Pons (tissue), 1 donor: Measurements from ENCODE around the gene SAMD8.
A peak's percentile ranks its signal among the peaks of the same experiment; 100 is the strongest.
"Not testable (repeated sequence)": the region's sequence is repeated elsewhere in the genome, so short reads cannot be mapped to it uniquely, and the experiment has no call there.

ENCODE experiments used
- DNase-seq: peaks from one replicate; pipeline ENCODE4 v3.0.0-alpha.2; 2016; ENCODE audit warnings: low spot score

SAMD8 gene

DNA sequence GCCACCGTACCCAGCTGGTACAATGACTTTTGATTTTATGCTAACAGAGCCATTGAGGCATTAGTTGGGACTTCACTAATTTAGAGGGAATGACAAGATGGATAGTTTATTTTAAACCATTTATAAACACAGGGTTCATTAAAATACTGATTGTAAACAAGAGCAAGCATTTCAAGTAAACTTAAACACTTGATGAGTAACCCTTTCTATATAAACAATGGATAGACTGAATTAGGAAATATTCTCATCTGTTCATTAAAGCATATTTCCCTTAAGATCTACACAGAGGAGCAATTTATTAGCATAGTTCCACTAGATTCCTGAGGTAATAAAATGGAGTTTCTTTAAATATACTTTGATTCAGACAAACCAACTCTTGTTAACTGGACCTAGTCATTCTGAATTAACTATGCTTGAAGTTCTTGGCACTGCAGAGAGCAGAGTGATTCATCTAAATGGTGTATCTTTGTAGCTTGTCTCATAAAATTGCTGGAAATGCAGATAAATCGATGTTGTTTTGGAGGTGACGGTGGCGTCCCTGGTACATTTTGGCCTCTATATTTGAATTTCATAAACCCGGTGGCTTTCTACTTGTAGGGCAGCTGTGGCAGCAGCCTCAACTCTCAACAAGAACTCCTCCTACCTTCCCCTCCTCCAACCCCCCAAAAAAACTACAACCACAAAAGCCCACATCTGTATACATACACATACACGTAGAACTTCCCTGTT lies 83.7 kb downstream of the SAMD8 start:
- DNase-seq, result no peak

DNA sequence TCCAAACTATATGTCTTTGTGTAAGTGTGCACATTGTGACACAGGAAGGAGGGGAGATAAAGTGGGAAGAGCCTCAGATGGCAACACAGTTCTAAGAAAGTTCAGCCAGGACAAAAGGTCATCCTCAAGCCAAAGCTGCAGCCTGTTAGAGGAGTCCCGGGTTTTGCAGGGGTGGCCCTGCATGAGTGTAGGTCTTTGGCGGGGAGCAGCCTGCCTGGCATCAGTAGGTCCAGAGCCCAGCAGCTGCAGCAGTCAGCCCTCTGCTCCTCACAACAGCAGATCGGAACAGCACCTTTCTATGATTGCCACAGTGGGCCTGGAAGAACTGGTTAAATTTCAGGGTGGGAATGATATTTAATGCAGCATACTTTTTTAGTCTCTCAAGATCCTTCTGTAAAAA lies 85.6 kb downstream of the SAMD8 start:
- DNase-seq, result no peak

DNA sequence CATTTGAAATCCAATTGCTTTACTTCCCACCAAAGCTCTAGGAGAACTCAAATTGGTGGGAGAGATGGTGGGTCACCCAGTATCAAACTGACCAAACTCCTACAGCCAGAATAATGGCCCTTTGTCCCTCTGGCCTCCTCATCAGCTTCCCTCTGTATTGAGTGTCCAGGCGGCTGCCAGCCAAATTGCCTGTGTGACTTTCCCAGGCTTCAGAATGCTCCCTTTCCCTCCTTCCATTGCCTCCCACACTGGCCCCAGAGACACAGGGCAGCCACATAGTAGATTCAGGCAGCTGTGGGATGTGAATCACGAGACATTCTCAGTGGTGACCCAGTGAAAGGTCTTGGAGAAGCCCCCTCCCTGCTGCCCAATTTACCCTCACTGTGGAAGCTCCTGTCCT lies 86.5 kb downstream of the SAMD8 start:
- DNase-seq, result peak; percentile 82

DNA sequence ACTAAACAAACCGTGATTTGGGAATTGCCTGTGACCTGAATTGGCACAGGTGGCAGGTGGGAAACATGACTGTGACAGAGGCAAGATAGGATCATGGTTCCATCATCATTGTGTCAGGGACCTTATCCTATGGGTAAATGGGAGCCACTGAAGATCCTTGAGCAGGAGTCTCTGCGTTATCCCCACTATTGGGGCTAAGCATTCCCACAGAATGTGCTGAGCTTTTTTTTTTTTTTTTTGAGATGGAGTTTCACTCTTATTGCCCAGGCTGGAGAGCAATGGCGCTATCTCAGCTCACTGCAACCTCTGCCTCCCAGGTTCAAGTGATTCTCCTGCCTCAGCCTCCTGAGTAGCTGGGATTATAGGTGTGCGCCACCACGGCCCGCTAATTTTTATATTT lies 88.5 kb downstream of the SAMD8 start:
- DNase-seq, result not testable (repeated sequence)

DNA sequence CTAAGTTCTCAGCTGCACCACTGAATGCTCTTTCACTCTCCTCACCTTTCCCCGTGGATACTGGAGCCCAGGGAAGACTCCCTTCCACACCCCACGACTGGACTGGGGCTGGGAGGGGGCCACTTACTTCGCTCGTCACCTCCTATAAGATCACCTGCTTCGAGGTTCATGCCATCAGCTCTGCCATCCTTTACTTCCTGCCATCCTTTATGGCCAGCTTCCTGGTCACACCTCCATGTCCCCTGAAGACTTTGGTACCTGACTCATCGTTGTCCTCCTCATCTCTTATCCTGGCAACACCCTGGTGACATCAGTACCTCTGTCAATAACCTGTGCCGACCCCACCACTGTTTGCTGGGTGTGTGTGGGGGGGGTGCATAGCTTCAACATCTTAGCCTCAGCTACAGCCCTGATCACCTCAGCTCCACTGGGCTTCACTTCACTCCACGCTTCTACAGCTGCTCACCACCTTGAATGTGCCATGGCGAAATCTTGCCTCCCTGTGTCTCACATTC lies 90.4 kb downstream of the SAMD8 start:
- DNase-seq, result no peak

DNA sequence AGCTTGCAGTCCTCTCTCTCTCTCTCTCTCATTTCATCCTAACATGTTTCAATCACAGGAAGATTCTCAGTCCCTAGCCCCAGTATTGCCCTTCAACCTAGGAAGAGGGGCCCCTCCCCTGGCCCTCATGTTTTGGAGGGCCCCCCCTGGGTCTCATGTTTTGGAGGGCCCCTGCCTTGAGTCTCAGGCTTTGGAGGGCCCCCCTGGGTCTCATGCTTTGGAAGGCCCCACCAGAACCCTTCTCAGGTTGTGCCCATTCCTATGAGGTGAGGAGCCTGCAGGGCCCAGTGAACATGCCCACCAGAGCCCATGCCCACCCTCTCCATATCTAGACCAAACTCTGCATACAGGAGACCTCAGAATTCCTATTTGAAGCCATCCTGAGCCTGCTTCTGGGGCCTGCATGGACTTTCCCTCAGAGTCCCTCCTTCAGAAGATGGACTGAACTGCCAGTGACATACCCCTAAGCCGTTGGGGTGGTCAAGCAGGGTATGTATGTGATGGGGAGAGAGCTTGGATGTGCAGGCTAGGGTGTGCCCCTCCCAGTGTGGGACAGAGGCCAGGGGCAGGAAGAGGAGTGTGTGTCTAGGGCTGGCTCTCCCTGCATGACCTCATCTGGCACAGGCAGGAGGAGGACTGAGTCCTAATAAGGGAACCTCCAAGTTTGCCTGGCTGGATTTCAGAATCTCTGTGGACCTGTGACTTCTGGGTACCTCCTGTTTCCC lies 91.0 kb downstream of the SAMD8 start:
- DNase-seq, result no peak

DNA sequence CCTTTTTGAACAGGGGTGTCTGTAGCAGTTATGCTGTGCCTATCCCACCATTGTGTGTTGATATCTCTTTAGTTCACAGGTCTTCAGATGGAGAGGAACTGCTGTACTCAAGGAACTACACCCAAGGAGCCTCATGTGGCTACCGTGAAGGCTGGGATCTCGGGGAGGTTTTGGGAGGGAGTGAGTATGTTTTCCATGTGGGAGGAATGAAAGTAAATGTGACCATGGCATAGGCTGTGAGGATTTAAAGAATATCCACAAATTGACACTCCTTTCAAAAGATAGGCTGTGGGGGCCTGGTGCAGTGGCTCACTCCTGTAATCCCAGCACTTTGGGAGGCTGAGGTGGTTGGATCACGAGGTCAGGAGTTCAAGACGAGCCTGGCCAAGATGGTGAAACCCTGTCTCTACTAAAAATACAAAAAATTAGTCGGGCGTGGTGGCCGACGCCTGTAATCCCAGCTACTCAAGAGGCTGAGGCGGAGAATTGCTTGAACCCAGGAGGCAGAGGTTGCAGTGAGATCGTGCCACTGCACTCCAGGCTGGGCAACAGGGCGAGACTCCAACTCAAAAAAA lies 91.7 kb downstream of the SAMD8 start:
- DNase-seq, result not testable (repeated sequence)

DNA sequence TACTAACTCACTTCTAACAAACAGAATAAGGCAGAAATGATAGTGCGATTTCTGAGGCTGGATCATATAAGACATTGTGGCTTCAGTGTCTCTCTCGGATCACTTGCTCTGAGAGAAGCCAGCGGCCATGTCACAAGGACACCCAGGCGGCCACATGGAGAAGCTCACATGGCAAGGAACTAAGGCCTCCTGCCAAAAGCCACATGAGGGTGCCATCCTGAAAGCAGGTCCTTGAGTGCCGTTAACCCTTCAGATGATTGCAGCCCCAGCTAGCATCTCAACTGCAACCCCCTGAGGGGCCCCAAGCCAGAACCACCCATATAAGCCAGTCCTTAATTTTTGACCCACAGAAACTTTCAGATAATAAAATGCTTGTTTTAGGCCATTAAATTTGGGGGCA lies 92.3 kb downstream of the SAMD8 start:
- DNase-seq, result no peak

DNA sequence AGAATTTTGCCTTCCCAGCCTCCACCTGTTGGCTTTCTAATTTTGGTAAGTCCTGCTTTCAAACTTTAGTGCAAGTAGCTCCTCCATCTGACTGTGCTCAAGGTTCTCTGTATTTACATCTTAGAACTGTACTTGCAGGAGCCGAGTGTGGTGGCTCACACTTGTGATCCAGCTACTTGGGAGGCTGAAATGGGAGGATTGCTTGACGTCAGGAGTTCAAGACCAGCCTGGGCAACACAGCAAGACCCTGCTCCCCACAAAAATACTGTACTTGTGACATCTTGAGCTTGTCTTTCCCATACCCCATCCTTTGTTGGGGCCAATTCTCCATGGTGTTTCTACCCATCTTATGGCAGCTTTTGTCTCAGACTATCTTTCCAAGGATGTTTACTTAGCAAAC lies 94.5 kb downstream of the SAMD8 start:
- no peak for DNase-seq

DNA sequence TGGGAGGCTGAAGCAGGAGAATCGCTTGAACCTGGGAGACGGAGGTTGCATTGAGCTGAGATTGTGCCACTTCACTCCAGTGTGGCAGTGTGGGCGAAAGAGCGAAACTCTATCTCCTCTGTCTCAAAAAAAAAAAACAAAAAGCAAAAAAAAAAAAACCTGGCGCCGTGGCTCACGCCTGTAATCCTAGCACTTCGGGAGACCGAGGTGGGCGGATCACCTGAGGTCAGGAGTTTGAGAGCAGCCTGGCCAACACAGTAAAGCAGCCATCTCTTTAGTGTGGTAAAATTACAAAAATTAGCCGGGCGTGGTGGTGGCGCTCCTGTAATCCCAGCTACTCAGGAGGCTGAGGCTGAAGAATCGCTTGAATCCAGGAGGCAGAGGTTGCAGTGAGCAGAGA lies 95.2 kb downstream of the SAMD8 start:
- DNase-seq, result not testable (repeated sequence)

DNA sequence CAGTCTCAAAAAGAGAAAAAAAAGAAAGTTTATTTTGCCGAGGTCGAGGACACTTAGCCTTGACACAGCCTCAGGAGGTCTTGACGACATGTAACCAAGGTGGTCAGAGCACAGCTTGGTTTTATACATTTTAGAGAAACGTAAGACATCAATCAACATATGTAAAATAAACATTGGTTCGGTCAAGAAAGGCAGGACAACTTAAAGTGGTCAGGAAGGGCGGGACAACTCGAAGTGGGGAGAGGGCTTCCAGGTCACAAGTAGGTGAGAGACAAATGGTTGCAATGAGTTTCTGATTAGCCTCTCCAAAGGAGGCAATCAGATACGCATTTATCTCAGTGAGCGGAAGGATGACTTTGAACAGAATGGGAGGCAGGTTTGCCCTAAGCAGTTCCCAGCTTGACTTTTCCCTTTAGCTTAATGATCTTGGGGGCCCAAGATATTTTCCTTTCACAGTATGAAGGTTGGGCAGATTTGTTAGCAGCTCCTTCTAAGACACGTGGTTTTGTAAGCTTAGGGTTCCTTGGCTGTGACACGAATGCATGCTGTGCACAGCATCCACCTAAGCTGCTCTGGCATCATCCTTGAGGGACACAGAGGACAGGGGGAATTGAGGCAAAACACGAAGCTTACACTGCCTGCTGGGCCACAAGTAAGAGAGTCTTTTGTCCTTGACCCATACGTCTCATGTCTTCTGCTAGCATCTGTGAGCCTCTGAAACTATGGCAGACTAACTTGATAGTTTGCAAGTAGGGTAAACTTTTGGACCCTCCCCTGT lies 95.8 kb downstream of the SAMD8 start:
- no peak for DNase-seq

DNA sequence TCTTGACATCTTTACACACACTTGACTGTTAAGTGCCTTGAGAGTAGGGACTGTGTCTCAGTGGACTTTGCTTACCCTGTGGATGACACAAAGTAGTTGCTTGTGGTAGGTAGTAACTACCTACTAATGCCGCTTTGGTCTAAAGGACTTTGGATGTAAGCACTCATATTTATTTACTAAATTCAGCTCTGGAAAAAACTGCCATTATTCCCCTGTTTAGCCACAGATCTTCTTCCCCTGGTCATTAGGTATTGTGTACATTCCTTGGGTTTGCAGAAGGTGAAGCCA lies 96.3 kb downstream of the SAMD8 start:
- DNase-seq, result no peak

DNA sequence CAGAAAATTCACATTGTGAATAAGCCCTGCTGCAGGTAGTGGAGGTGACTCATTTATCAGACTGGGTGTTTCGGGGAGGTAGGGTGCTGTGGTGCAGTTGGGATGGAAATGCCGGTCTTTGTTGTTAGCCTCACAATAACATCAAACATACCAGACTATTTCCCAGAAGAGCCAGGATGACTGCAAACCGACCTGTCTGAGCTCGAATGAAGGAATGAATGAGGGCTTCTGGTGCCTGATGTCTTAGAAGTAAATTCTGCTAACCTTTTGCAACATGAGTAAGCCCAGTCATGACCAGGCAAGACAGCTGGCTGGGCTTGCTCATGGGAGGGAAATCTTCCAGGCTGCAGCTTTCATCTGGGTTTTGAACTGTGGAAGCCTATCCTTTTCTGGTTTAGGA lies 96.7 kb downstream of the SAMD8 start:
- no peak for DNase-seq

DNA sequence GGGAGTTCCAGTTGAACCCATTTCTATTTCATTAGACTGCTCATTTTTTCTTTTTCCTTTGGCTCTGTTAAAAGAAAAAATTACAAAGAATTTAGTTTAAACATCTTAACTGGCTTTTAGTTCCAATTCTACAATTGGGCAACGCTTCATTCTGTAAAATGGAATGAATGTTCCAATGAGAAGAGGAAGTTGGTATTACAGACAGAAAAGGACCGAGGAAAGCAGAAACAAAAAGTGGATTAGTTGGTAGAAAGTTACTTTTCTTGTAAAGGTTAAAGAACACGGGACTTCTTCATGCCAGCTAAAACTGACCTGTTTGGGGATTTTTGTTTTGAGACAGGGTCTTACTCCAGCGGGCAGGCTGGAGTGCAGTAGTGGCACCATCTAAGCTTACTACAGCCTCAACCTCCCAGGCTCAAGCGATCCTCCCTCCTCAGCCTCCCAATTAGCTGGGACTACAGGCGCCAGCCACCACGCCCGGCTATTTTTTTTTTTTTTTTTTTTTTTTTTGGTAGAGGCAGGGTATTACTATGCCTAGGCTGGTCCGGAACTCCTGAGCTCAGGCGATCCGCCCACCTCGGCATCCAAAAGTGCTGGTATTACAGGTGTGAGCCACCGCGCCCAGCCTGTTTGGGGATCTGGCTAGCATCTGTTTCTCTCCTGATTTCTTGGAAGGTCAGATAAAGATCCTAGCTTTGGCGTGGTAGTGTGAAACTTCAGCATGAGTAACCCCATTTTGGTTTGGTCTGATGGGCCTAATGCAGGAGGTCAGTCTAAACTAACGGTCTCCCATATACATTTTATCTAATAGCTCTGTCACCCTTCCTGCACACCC lies 97.8 kb downstream of the SAMD8 start:
- no peak for DNase-seq

DNA sequence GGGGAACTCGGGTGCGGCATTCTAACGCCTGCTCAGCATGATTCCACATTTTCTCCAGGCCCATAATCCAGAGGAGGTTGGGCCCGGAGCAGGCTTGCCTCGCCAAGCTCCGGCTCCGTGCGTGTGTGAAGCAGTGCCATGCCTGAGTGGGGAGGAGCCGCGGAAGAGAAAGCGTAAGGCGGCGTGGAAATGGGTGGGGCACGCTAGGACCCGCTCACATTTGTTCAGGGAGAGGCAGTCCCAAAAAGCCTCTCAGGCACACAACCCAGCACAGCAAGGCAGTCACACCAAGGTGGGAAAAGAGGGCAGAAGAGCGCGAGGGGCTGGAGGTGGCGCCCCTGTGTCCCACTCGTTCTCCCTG lies 98.4 kb downstream of the SAMD8 start:
- DNase-seq, result peak; percentile 61

DNA sequence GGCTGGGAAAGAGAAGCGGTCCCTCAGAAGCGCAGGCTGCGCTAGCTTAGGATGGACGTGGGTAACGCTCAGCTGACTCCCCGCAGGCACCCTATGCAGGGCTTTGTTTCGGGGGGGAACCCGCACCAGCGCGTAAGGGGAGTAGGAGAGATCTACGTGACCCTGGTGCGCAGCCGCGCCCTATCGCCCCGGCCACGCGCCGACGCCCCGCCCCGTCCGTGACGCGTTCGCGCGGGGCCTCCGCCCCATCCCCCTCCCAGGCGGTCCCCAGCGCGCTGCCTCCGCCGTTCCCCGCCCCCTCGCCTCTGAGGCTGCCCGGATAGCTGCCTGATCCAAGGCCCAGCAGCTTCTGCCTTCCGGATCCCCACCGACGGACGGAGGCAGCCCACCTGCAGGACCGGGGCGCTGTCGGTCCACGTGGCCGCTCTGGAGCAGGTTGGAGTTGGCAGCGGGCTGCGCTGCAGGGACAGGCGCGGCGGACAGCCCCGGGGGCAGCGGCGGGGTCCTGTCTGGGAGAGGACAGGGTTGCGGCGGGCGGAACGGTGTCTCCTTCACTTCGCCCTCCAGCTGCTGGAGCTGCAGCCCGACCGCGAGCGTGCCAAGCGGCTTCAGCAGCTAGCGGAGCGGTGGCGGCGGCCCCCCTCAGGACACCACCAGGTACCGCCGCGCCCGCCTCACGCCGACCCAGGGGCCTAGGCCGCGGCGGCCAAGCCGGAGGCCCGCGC lies 99.0 kb downstream of the SAMD8 start, which contains the start of gene VDAC2:
Gene VDAC2 (plus strand): TSS at position 515 of the 725 bp plus-strand sequence. CDS start 363 bp downstream, outside the sequence.
- peak; percentile 85 for DNase-seq

DNA sequence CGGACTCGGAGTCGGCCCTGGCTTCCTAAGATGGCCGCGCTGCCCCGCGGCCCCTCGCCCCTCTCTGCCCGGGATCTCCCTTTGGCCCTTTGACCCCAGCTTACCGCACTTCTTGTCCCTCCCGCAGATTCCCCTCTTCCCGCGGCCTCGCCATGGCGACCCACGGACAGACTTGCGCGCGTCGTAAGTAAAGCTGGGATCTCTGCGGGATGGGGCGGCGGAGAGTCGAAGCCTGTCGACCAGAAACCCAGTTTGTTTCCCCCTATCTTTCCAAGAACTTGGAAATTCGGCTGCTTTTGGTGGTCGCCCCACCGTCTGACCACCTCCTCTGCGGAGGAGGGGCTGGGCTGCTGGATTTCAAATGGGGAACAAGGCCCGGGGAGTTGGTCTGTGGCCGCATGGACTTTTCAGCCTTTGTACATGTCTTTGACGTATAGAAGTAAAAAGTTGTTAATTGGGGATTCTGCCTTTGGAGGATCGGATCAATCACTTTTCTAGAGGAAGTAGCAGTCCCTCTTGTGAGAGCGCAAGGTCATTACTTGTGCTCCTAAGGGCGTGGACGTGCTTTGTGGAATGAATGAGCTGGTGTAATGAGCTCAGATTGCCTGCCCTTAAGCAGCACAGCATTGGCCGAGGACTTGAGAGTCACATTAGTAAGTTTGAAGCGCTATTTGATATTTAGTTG lies 99.7 kb downstream of the SAMD8 start:
- no peak for DNase-seq

DNA sequence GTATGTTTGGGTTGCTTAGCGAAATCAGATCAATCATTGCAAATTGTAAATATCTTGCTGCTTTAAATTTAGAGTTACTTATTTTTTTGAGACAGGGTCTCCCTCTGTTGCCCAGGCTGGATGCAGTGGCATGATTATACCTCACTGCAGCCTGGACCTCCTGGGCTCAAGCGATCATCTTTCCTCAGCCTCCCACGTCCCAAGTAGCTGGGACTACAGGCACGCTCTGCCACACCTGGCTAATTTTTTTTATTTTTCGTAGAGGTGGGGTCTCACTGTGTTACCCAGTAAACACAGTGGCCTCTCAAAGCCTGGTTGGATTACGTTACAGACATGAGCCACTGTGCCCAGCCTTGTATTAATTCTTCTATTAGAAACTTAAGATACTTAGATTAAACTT lies 100.9 kb downstream of the SAMD8 start:
- DNase-seq, result no peak

DNA sequence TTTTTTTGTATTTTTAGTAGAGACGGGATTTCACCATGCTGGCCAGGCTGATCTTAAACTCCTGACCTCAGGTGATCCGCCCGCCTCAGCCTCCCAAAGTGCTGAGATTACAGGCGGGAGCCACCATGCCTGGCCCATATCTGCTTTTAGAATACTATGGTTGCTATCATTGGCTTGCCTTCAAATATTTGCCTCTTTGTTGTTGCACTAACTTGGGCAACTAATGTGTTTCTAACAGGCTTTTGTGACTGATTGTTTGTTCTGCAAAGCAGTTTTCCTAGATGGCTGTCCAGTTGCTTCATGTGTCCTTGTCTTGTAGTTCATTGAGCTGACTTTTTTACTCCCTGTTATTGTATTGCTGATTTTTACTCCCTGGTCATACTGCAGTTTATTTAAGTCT lies 108.8 kb downstream of the SAMD8 start:
- no peak for DNase-seq

DNA sequence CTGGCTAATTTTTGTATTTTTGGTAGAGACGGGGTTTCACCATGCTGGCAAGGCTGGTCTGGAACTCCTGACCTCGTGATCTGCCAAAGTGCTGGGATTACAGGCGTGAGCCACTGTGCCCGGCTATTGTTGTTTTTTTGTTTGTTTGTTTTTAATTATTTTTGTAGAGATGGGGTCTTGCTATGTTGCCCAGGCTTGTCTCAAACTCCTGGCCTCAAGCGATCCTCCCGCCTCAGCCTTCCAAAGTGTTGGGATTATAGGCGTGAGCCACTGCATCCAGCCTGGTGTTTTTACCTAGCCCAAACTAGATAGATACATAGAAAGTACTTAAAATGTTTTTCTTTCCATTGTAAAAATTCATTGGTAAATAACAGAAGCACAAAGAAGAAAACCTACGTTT lies 110.0 kb downstream of the SAMD8 start:
- DNase-seq, result not testable (repeated sequence)
